Bronchial epithelial cell (primary cell): ENCODE data around the gene PLEKHJ1. TPM values are rescaled to one million over a fixed set of nuclear protein-coding genes. Genes with fewer than 3 reads are reported as not detected.

Experiments used
- DNase-seq: peaks from one replicate; pipeline ENCODE4 v3.0.0-alpha.2; 2010; ENCODE audit warnings: low read depth
- FAIRE-seq: peaks from 2 replicates; lab custom pipeline; 2011; peaks lifted over from hg19 to GRCh38; lab: Jason Lieb, UNC
- H3K27me3 ChIP-seq: 2 replicates; pipeline ENCODE4 v1.5.1; 2011; ENCODE audit warnings: low read length; ENCODE audit not compliant: control insufficient read depth, insufficient read depth
- H3K36me3 ChIP-seq: 2 replicates; pipeline ENCODE4 v1.5.1; 2011; ENCODE audit warnings: low read length; ENCODE audit not compliant: control insufficient read depth, insufficient read depth
- H3K4me3 ChIP-seq: 2 replicates; pipeline ENCODE4 v1.5.1; 2011; ENCODE audit warnings: mild to moderate bottlenecking, low read depth, low read length, control low read depth
- total RNA-seq: library from RNA; depleted of rRNA; stranded (reverse); fragments of >200 nt; gene quantifications from 2 replicates; pipeline ENCODE4 v1.2.1, GENCODE V29; 2014
- TF ChIP-seq, protein P1 (sequence below): IDR thresholded peaks from 2 replicates; pipeline ENCODE4 v1.5.1; 2011; ENCODE audit warnings: mild to moderate bottlenecking, moderate library complexity, low read length, control low read depth, inconsistent platforms; ENCODE audit not compliant: insufficient read depth, severe bottlenecking

Gene PLEKHJ1
- total RNA-seq, 1 donor from 2014 or later: 59.8 TPM

GRCh38 chr19:2191456-2192310, 44.4 kb downstream of the PLEKHJ1 start:
- H3K36me3 ChIP-seq: peaks cover 43% of the 10 kb centered on the region
- TF ChIP-seq, protein P1, sequence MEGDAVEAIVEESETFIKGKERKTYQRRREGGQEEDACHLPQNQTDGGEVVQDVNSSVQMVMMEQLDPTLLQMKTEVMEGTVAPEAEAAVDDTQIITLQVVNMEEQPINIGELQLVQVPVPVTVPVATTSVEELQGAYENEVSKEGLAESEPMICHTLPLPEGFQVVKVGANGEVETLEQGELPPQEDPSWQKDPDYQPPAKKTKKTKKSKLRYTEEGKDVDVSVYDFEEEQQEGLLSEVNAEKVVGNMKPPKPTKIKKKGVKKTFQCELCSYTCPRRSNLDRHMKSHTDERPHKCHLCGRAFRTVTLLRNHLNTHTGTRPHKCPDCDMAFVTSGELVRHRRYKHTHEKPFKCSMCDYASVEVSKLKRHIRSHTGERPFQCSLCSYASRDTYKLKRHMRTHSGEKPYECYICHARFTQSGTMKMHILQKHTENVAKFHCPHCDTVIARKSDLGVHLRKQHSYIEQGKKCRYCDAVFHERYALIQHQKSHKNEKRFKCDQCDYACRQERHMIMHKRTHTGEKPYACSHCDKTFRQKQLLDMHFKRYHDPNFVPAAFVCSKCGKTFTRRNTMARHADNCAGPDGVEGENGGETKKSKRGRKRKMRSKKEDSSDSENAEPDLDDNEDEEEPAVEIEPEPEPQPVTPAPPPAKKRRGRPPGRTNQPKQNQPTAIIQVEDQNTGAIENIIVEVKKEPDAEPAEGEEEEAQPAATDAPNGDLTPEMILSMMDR: no peak
- H3K27me3 ChIP-seq: no peaks in the 10 kb centered on the region
- no peak for DNase-seq
- no peak for FAIRE-seq
- no peak overlapping the region for H3K4me3 ChIP-seq

- Histone ChIP-seq H3K36me3 (peaks cover 45% of the 10 kb centered on the region), H3K4me3 (no peak overlapping the region), H3K27me3 (no peaks in the 10 kb centered on the region)
- TF ChIP-seq, protein P1: no peak
- FAIRE-seq (no peak), DNase-seq (no peak)
These were observed 45.2 kb downstream of the PLEKHJ1 start for GRCh38 chr19:2190848-2191455.

- Histone ChIP-seq H3K27me3 (no peaks in the 10 kb centered on the region), H3K4me3 (no peak overlapping the region), H3K36me3 (peaks cover 42% of the 10 kb centered on the region)
- no peak for DNase-seq
- FAIRE-seq: no peak
- TF ChIP-seq, protein P1: no peak
These were observed 46.2 kb downstream of the PLEKHJ1 start for GRCh38 chr19:2189880-2190279.

DNA sequence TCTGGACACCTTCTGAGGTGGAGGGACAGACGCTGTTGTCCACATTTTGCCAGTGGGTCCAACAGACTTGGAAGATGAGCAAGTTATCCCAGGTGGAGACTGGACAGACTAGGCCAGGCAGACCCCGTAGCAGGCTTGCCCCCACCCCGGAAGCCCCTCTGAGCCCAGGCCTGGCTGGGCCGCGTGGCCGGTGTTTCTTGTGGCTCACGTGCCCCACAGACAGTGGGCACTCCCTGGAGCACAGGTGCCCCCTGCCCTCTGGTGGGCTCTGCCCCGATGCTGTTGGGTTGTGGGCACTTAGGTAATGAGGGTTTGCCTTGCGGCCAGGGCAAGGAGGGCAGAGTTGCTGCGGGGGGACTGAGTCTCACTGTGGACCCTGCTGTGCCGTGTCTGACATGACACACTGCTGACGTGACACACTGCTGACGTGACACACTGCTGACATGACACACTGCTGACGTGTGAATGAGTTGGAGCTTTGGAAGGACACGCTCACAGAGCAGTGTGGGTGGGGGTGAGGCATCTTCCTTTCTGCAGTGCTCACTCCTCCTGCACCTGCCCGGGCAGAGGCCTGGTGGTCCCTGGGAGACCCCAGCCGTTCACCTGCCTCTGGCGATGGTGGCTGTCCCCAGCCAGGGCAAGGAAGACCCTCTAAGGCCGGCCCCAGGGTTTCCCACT, 47.3 kb downstream of the PLEKHJ1 start:
- no peaks in the 10 kb centered on the region for H3K27me3 ChIP-seq
- TF ChIP-seq, protein P1: no peak
- peak; percentile 59 for DNase-seq
- FAIRE-seq: peak; percentile 7
- H3K4me3 ChIP-seq: no peak overlapping the region
- peaks cover 43% of the 10 kb centered on the region for H3K36me3 ChIP-seq

- no peaks in the 10 kb centered on the region for H3K27me3 ChIP-seq
- DNase-seq (no peak), FAIRE-seq (no peak)
- no peak overlapping the region for H3K4me3 ChIP-seq
- peaks cover 42% of the 10 kb centered on the region for H3K36me3 ChIP-seq
- TF ChIP-seq, protein P1: no peak
These were observed 49.0 kb downstream of the PLEKHJ1 start for GRCh38 chr19:2187159-2187558.
